HG03280 (cell line): ENCODE measurements around the gene UACA.

Experiments
- ATAC-seq: cut with Tn5 transposase; IDR thresholded peaks from one replicate; pipeline ENCODE4 v1.9.1; 2021; ENCODE audit warnings: mild to moderate bottlenecking, moderate library complexity; ENCODE audit not compliant: unreplicated experiment

The UACA gene

DNA sequence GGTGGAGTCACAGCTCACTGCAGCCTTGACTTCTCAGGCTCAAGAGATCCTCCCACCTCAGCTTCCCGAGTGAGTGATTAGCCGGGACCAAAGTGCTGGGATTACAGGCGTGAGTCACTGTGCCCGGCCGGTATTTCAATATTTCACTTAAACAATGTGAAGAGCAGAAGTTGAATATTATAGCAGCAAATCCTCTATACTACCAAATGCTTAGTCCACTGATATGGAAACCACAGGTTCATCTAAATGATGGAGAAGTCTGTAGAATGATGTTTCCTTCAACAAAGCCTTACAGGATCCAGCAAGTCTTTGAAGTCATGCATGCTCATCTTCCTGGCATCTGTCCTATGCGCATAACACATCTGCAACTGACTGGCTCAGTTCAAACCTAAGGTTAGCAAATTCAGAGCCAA, 20.3 kb upstream of the UACA start:
- ATAC-seq: no peak

DNA sequence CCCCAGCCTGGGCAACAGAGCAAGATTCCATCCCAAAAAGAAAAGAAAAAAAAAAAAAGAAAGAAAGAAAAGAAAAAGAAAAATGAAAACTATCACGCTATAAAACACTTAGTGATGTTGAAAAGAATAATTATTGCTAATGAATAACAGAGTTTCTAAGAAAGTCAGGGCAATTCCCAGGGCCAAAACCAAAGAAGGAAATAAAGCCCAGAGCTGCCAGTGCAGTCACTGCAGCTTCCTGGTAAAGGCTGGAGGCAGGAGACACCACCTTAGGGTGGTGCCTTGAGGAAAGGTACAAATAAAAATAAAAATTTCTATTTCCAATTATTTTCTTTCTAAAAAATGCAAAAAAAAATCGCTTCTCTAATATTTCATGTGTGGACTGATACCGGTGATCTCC, 19.7 kb upstream of the UACA start:
- no peak for ATAC-seq

DNA sequence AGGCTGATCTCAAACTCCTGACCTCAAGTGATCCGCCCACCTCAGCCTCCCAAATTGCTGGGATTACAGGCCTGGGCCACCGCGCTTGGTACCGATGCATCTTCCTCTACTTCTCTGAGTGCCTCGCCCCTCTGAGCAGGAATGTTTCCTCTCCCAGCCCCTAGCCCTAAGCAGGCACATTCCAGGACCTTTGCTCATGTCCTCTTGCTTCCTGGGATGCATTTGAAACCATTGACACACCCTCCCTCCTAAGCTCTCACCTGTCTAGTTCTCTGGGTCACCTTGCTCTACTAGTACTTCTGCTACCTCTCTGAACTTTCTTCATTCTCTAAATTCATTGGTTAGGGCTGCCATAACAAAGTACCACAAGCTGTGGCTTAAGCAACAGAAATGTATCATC, 17.9 kb upstream of the UACA start:
- no peak for ATAC-seq

DNA sequence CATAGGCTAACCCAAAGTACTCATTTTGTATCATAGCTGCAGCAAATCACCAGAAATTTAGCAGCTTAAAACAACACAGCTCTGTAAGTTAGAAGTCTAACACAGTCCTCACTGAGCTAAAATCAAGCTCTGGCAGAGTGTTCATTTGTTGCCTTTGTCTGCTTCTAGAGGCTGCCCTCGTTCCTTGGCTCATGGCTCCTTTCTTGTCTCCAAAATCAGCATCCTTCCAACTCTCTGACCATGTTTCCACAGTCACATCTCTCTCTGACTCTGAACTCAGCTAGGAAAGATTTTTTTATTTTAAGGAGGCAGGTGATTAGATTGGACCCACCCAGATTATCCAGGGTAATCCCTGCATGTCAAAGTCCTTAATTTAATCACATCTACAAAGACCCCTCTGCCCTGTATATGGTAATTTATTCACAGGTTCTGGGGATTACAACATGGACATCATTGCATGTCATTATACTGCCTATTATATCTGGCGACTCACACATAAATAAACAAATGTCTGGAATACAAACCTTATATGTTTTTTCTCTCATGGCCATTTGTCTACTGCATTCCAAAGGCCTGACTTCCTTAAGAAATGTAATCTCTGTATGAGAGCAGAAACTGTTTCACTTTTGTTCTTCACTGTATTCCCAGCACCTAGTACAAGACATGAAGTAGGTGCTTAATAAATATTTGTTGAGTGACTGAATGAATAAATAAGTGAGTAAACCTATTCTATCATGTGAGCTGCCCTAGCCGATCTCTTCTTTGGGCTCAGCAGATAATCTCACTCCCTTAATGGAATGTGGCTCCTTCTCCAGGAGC, 15.1 kb upstream of the UACA start:
- ATAC-seq: no peak

DNA sequence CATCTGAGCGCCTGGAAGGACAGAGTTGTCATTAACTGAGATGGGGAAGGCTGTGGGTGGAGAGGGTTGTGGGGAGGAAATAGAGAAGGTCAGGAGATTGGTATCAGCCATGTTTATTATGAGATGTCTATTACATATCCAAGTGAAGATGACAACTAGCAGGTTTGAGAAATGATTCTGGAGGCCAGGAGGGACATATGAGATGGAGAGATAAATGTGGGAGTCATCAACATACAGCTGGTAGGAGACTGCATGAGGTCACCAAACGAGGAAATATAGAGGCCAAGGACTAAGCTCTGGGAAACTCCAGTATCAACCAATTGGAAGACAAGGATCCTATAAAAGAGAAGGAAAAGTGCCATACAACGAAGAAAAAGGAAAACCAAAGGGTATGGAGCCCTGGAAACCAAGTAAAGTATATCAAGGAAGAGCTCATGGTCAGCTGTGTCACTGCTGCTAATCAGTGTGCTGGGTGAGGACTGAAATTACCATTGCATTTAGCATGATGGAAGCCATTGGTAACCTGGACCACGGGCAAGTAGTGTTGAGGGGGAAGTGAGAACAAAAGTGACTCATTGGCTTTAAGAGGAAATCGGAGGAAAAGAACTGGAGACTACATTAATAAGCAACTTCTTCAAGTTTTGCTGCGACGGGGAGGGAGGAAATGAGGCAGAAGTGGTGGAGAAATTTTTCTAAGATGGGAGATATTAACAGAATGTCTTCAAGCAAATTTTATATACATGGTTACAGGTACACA, 14.0 kb upstream of the UACA start:
- no peak for ATAC-seq

DNA sequence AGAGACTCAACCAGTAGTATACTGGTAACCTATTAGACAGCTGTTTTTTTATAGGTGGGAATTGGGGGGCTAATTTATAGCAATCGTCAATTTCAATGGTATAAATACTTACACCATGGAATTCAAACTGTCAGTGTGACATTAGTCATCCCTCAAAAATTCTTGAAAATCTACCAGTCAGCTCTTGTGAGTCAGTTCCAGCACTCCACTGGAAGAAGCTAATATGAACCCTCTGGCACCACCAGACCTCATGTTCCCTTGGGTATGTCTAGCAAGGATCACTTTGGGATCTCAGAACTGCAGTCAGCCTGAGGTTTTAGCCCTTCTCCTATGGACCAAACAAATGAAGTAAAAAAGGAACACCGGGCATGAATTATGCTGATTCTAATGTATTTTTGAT, 11.8 kb upstream of the UACA start:
- ATAC-seq: no peak

DNA sequence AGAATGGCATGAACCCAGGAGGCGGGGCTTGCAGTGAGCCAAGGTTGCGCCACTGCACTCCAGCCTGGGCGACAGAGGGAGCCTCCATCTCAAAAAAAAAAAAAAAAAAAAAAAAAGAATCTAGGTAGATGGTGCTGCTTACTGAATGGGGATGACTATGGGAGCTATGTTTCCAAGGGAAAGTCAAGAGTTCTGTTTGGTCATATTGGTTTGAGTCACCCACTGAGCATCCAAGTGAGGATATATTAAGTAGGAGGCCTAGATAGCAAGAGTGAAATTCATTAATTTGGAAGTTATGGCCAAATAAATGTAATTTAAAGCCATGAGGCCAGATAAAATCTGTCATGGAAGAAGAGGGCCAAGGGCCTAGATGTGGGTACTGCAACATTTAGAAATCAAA, 9.0 kb upstream of the UACA start:
- no peak for ATAC-seq

DNA sequence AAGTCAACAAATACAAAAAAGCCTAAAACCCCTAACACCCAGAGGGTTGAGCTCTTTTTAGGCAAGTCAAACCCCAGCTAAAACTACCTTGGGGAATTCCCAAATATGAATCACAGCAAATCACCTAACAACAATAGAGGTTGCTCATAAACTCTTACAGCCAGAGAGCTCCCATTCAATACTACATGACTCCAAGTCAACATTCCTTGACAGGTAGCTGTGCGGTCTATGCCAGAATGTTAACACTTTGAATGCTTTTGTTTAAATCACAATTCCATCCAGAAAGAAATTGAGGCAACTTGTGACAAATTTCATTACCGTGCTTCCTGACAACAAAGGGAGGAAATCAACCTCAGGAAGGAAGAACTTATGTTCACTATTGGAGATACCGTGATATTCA, 7.5 kb upstream of the UACA start:
- no peak for ATAC-seq

DNA sequence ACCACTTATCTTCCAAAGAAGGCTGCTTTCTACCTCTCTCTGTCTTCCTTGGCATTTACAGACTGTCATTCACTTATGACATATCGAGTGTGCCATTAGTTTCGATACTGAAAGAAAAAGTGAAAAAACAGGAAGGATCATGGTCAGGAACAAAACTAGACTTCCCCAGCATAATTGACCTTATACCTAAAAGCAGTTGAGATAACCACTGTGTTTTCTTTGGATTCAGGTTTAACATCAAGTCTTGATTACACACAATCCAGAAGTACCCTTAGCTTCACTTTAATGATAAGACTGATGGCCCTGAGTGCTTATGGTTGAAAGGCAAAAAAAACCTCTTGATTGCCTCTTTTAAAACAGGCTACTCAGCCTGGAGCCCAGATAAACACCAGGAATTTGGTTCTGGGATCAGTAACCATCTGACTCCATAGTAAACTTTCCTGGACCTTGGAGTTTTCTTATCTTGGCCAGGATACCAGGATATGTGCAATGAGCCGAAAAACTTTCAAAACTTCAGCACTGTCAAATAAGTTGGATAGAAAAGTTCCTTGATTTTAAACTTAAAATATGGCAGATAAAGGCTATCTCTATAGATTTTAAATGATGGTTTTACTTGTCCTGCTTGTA, 5.0 kb upstream of the UACA start:
- ATAC-seq: no peak

DNA sequence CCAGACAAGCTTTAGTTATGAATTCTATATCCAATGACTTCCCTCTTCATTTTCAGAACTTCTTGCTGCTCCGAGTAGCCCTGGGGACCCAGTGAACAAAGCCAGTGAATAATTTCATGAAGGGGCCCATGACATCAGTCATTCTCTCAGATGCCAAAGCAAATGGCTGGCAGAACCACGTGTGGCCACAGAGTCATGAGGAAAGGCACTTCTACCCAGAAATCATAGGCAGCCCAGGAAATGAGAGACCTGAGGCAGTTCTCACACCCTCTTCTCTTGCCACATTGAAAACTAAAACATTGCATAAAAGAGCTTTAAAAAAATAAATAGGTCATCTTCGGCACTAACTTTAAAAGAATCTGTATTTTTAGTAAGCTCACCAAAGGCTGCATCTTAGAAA, 4.3 kb upstream of the UACA start:
- no peak for ATAC-seq

DNA sequence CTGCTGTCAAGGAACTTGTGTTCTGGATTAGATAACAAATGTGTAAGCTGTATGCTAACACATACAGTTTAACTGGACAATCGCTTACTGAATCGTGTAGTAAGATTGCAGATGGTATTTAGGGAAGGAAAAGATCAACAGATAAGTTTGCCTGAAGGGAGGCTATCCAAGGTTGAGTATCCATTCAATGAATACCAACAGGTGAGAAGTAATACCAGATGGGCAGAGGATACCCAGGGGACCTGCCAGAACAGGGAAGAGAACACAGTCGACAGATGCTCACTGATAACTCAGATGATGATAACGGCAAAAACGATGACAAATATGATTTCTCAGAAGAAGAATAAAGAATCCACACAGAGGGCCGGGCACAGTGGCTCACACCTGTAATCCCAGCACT, 3.2 kb upstream of the UACA start:
- ATAC-seq: no peak

DNA sequence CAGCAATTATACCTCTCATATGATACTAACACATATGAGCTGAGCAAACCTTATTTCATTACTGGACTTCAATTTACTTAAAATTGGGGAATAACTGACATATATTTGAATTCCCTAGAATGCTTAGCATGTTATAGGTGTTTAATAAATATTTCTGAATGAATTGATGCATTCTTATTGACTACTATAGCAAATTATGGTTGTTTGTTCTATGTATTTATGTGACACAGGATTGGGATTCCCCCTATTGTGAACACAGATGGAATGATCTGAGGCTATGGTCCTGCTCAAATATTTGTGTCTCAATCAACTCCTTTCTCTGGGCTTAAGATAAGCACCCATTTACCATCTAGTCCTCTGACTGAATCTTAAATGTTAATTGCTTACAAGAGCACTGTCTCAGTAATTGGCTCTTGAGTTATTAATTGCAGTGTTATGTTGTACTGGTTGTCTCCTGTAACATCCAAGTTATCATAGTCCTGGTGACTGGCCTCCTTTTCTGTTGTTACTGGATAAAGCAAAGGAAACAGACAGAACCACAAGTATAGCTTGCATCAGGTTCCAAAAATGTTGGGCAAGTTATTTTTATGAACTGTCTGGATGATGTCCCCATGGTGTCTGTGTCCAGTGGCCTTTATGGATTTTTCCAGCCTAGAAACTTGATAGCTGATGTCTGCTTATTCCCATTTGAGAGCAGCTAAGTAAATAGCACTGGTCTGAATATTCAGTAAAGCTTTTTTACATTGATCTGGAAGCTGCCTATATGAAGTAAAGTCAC, 2.3 kb upstream of the UACA start:
- no peak for ATAC-seq

DNA sequence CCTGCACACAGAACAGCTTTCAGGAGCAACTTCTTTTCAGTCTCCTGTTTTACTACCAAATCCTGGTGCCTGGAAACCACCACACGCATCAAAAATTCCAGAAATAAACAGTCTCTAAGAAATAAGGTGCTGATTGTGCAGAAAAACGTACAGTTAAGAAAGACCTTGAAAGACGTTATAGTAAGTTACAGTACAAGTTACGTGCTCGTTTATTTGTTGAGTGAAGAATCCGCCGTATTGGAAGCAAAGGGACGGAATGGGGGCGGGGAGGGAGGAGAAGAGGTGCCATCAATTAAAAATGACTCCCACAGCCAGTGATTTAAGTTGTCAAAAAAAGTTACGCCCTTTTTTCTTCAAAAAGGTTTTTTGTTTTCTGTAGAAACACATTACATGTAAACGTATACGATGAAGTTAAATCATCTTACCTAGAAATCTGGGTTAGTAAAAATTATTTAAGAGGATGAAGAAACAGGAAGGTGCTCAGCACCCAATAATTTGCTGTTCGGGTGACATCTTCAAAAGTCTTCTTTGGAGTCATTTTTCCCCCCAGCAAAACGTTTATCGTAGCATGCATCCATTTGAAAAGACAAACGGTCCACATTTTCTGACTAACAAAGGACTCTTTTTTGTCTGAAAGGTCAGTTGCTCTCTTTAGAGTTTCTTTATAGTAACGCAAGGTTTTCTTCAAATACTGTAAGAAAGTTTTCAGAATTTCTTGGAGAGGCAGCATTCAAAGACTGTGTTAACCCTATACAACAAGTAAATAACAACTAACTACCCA, 782 bp upstream of the UACA start:
- no peak for ATAC-seq

DNA sequence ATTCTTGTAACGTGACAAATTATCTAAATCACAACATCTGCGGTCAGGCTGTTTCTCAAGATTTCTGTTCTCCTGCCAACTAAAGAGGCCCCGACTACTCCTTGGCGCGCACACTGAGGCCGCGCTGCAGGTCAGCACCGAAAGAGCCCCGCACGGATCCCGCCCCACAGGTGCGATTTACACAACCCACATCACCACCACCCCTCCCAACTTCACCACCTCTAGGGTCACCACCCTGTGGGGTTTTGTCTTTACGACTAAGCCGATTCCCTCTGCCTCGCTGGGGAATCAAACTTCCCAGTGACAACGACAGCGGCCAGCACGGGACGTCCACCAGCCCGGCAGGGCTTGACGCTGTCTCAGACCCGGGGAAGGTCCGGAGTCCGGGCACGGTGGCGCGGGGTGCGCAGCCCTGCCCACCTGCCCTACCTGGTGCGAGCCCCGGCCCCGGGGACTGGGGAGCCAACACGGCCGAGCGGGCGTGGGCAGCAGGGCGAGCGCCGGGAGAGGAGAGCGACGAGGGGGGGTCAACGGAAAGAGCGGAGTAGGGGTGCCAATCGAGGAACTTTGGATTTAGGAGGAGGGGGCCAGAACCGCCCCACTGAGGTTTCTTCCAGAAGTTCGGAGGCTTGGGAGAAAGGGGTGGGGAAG, 764 bp downstream of the UACA start:
- ATAC-seq: peak; percentile 2

DNA sequence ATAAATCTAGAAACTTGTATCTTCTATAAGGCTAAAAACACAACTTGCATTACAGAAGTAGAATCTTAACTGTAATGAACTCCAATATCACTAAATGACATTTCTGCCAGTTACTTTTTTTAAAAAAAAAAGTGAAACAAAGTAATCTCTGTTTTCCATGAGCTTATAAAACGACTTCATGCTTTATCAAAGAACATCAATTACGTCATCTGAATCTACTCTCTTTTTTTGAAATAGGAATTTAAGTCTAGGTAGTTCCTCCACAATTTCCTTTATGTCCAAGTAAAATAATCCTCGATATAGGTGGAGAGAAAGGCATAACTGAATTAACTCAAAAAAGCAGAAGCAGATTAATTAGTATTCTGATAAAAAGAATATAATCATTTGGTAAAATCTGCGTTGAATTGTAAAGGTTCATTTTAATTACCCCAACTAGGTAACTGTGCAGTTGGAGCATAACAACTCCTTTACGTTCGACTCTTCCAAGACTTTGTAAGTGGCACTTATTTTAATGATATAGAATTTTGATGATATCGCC, 1.4 kb downstream of the UACA start:
- no peak for ATAC-seq

DNA sequence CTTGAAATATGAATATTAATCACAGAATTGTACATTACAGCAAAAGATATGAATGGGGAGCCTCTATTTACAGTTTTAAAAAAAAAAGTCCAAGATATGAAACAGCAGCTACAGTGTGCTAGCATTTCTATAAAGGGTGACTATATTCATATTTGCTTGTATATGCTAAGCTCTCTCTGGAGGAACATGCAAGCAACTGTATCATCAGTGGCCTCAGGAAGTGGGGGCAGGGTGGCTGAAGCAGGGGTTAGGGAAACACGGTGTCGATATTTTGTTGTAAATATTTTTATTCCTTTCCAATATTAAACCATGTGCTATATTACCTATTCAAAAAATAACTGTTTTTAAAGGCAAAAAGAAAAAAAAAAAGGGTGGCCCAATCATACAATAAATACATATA, 2.3 kb downstream of the UACA start:
- no peak for ATAC-seq

DNA sequence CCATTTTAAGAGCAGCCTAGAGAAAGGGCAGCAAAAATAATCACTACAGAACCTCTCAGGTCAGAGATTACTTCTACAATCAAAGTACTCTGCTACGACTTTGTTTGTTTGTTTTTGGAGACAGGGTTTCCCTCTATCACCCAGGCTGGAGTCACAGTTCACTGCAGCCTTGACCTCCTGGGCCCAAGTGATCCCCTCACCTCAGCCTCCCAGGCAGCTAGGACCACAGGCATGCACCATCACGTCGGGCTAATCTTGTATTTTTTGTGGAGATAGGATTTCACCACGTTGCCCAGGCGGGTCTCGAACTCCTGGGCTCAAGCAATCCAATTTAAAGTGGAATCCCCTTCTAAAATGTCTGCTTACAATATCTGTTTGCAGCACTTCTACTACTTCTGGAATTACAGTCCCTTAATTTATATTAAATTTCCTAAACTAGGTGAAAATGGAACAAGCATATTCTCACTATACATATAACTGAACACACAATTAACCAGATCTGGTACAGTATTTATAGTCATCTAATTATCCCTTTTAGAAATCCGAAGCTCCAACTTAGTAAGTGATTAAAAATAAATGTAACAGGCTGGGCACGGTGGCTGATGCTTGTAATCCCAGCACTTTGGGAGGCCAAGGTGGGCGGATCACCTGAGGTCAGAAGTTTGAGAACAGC, 4.4 kb downstream of the UACA start:
- no peak for ATAC-seq

DNA sequence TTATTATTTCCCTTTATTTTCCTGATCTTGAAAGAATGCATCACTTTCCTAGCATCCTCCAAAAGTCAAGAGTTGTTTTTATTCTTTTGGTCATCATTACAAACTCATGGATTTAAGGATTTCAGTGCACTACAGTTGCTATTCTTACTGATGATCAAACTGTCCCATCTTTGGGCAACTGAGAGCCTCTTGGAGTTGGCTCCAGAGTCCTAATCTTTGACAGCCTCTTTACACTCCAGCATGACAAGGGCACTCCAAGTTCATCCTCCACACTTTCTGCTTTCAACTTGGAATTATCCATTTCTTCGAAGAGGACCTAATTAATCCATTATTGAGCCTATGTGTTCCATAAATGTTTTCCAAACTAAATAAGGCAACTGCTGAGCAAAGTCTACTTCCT, 5.7 kb downstream of the UACA start:
- ATAC-seq: no peak

DNA sequence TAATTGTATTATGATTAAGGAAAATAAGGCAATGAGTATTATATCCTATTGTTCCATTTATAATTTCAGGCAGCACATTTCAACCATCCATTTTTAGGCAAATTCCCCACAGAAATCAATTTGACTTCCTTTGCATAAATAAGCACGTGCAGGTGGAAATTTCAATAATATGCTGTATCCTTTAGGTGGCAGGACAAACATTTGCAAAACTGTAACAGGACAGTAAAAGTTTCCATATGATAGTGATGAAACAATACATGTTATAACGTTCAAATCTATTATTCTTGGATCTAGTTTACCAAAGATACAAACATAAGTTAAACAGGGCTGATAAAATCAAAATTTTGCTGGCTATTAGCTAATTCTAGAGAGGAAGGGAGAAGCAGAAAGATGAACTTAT, 8.5 kb downstream of the UACA start:
- no peak for ATAC-seq
